NCI-H2081 treated with DMSO at 0.1 percent for 48 hours (cell line): Measurements from ENCODE around the gene SEC14L5.
"Not testable (repeated sequence)": the region's sequence is repeated elsewhere in the genome, so short reads cannot be mapped to it uniquely, and the experiment has no call there.

Experiments
- DNase-seq: peaks from one replicate; lab custom pipeline; 2025; lab: John Stamatoyannopoulos, UW

Gene SEC14L5

GRCh38 chr16:5041600-5042133 lies 83.5 kb downstream of the SEC14L5 start:
- no peak for DNase-seq

GRCh38 chr16:5042574-5043171 lies 84.5 kb downstream of the SEC14L5 start:
- DNase-seq = no peak

GRCh38 chr16:5044011-5044540 lies 85.9 kb downstream of the SEC14L5 start:
- no peak for DNase-seq

DNA sequence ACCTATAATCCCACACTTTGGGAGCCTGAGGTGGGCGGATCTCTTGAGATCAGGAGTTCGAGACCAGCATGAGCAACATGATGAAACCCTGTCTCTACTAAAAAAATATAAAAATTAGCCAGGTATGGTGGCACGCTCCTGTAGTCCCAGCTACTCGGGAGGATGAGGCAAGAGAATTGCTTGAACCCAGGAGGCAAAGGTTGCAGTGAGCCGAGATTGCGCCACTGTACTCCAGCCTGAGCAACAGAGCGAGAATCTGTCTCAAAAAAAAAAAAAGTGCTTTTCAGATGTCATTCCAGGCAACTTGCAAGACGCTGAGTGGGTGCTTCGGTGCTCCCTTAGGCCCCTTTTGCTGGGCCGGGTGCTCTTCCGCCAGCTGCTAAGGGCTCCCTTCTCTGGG lies 86.5 kb downstream of the SEC14L5 start:
- not testable (repeated sequence) for DNase-seq

- no peak for DNase-seq
Measured at GRCh38 chr16:5045499-5046115, 87.5 kb downstream of the SEC14L5 start.

- DNase-seq = no peak
Measured at GRCh38 chr16:5046914-5047313, 88.8 kb downstream of the SEC14L5 start.

GRCh38 chr16:5054876-5055865 lies 97.0 kb downstream of the SEC14L5 start:
- DNase-seq = no peak

GRCh38 chr16:5056352-5056751 lies 98.2 kb downstream of the SEC14L5 start:
- no peak for DNase-seq

- no peak for DNase-seq
Measured at GRCh38 chr16:5058476-5058875, 100.3 kb downstream of the SEC14L5 start.

- no peak for DNase-seq
Measured at GRCh38 chr16:5059386-5060072, 101.4 kb downstream of the SEC14L5 start.

DNA sequence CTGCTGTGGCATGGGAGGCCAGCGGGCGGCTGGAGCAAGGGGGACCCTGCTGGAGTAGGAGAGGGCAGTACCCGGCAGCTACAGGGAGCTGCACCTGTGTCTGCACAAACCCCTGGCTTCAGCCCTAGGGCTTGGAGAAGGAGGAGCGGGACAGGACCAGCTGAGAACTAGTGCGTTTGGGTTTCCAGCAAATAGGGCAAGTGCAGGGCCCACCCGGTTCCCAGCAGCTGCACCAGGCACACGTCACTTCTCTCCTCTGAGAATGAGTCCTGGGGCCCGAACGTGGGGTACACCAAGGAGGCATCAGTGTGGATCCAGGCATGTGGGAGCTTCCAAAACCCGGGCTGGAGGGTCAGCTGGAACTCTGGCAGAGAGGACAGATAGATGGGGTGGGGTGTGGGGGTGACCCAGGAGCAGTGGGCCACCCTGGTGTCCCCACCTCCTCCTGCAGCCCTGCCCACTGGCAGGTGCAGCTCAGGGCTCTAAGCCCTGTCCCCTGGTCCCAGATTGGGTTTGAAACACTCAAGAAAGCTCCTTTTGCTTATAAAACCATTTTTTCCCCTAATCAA lies 102.0 kb downstream of the SEC14L5 start:
- DNase-seq = no peak

DNA sequence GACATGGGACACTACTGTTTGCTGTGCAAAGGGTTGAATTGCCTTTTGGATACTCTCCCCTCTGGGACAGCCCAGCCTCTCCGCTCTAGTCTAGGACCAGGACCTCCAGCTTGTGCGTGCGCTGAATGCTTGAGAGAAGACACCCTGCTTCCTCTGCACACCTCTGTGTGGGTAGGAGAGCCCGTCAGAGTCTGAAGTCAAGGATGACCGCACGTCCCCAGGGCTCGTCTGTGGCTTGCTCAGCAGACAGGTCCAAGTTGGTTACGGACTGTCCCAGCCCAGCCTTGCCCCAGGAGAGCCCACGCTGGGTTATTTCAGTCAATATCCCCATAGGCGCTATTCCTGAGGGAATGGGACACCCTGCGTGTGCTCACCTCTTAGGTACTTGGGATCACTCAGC lies 103.9 kb downstream of the SEC14L5 start:
- DNase-seq = no peak

- no peak for DNase-seq
Measured at GRCh38 chr16:5062790-5063765, 104.9 kb downstream of the SEC14L5 start.

- no peak for DNase-seq
Measured at GRCh38 chr16:5064915-5065314, 106.8 kb downstream of the SEC14L5 start.

- DNase-seq = no peak
Measured at GRCh38 chr16:5065326-5065725, 107.2 kb downstream of the SEC14L5 start.

DNA sequence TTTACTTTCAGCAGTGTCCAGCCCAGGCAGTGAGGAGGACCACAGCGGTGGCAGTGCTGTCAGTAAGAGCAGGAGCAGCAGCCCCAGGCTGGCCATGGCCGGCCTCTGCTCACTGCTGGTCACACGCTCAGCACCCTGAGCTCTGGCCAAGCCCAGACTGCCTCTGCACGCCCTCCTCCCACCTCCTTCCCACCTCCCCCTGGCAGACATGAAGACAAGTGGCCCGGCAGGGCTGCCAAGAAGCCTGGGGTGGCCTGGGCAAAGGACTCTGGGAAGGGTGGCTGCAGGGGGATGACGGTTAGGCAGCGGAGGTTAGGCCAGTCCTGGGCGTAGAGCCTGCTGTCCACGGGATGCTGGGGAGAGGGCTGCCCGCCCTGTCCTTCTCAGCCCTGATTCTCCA lies 107.7 kb downstream of the SEC14L5 start, which contains the start of gene C16orf89:
TSS of gene C16orf89 (minus strand) at position 144 of the 400 bp plus-strand sequence. CDS start at position 96, 48 bp downstream.
- DNase-seq = no peak

DNA sequence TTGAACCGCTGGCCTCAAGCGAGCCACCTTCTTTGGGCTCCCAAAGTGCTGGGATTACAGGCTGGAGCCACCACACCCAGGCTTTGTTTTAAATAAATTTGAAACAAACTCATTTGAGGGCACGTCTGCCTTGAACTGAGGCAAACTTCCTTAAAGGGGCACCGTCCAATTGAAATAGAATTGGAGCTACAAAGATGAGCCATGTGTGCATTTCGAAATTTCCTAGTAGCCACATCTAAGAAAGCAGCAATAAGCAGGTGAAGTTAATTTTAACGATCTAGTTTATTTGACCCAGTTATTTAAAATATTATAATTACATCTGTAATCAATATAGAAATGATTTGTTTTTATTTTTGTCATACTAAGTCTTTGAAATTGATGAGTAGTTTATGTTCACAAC lies 108.4 kb downstream of the SEC14L5 start:
- DNase-seq = no peak
